HG03066 (cell line): ENCODE measurements around the gene PHOSPHO1.
"Not testable (repeated sequence)": the region's sequence is repeated elsewhere in the genome, so short reads cannot be mapped to it uniquely, and the experiment has no call there.

Source experiments
- ATAC-seq: cut with Tn5 transposase; IDR thresholded peaks from one replicate; pipeline ENCODE4 v1.9.1; 2021; ENCODE audit warnings: low read depth; ENCODE audit not compliant: unreplicated experiment

PHOSPHO1 gene

GRCh38 chr17:49195751-49196150 lies 34.8 kb downstream of the PHOSPHO1 start:
- ATAC-seq, result no peak

- no peak for ATAC-seq
Measured at GRCh38 chr17:49194297-49194607, 36.3 kb downstream of the PHOSPHO1 start.

- ATAC-seq, result no peak
Measured at GRCh38 chr17:49193513-49194296, 36.9 kb downstream of the PHOSPHO1 start.

GRCh38 chr17:49191917-49192741 lies 38.5 kb downstream of the PHOSPHO1 start:
- peak; percentile 44 for ATAC-seq

GRCh38 chr17:49191409-49191916 lies 39.1 kb downstream of the PHOSPHO1 start:
- peak; percentile 1 for ATAC-seq

GRCh38 chr17:49190932-49191331 lies 39.7 kb downstream of the PHOSPHO1 start:
- no peak for ATAC-seq

GRCh38 chr17:49187301-49187700 lies 43.3 kb downstream of the PHOSPHO1 start:
- ATAC-seq, result no peak

- ATAC-seq, result not testable (repeated sequence)
Measured at GRCh38 chr17:49185381-49185780, 45.2 kb downstream of the PHOSPHO1 start.

- not testable (repeated sequence) for ATAC-seq
Measured at GRCh38 chr17:49184522-49184921, 46.1 kb downstream of the PHOSPHO1 start.

GRCh38 chr17:49183801-49184200 lies 46.8 kb downstream of the PHOSPHO1 start:
- no peak for ATAC-seq

GRCh38 chr17:49183341-49183740 lies 47.2 kb downstream of the PHOSPHO1 start:
- no peak for ATAC-seq

GRCh38 chr17:49180998-49181635 lies 49.5 kb downstream of the PHOSPHO1 start:
- ATAC-seq, result no peak

GRCh38 chr17:49180303-49180702 lies 50.3 kb downstream of the PHOSPHO1 start:
- ATAC-seq, result no peak

- not testable (repeated sequence) for ATAC-seq
Measured at GRCh38 chr17:49175978-49176377, 54.6 kb downstream of the PHOSPHO1 start.
